ENCODE results near the gene MTCL3.

MTCL3 gene

GRCh38 chr6:127453845-127454619 is 65.1 kb downstream of the MTCL3 start:
- Histone ChIP-seq H3K4me1 (ENCODE audit: insufficient read depth, low read length) (peaks cover 7% of the 10 kb centered on the region), H3K27ac (ENCODE audit: extremely low read length, insufficient read depth, low read length) (no peak overlapping the region), H3K9ac (ENCODE audit: insufficient read depth, low read depth, low read length) (no peak overlapping the region), H3K36me3 (replicated peaks in 1 of 2; ENCODE audit: control insufficient read depth in 1 of 2, insufficient read depth in 2 of 2, low read length in 2 of 2) (no peaks in the 10 kb centered on the region), H4K20me1 (ENCODE audit: insufficient read depth, low read length) (no peaks in the 10 kb centered on the region), H3K79me2 (ENCODE audit: insufficient read depth, low read length) (no peaks in the 10 kb centered on the region), H2AFZ (ENCODE audit: low read length) (no peak overlapping the region), H3K4me3 (replicated peaks in 1 of 3; ENCODE audit: insufficient read depth in 1 of 3, low read depth in 2 of 3, low read length in 3 of 3) (no peak overlapping the region), H3K9me3 (ENCODE audit: low read length) (no peaks in the 10 kb centered on the region), H3K4me2 (ENCODE audit: low read depth, low read length) (no peak overlapping the region), H3K27me3 (ENCODE audit: control insufficient read depth in 1 of 2, insufficient read depth in 2 of 2, low read length in 2 of 2) (0 out of 5 replicates have a peak, but pooled peaks cover 0 to 4% of the 10 kb centered on the region in 2 experiments)
- WGBS (ENCODE audit: low lambda C conversion rate) = 1% methylated on average over 2 of the region's 2 CpGs
- in situ Hi-C loops (cut with HindIII; ENCODE audit: extremely low pct_ligation_motif_present, low pct_unique_long_range_greater_than_20kb) = no loop called here
- no peak for ATAC-seq
- TF ChIP-seq ZNF350 (CRISPR knock-in tag; IDR thresholded peaks at IDR 0.05; ENCODE audit: borderline replicate concordance, low read depth) (no peak), ZNF776 (CRISPR knock-in tag; IDR thresholded peaks at IDR 0.05) (no peak), TCF12 (IDR thresholded peaks at IDR 0.05) (no peak), TCF12 (CRISPR knock-in tag; IDR thresholded peaks at IDR 0.05) (no peak), E2F5 (CRISPR knock-in tag; conservative IDR thresholded peaks at IDR 0.05) (no peak), POGZ (CRISPR knock-in tag; IDR thresholded peaks at IDR 0.05) (no peak), ZKSCAN8 (CRISPR knock-in tag; IDR thresholded peaks at IDR 0.05; ENCODE audit: borderline replicate concordance) (no peak), PAX8 (CRISPR knock-in tag; IDR thresholded peaks at IDR 0.05; ENCODE audit: borderline replicate concordance) (no peak), SETDB1 (CRISPR knock-in tag; IDR thresholded peaks at IDR 0.05; ENCODE audit: borderline replicate concordance) (no peak)
- FAIRE-seq = no peak
- POLR2A ChIA-PET = no interaction called here
- intact Hi-C loops (cut with micrococcal nuclease; ENCODE audit: unreplicated experiment) = no loop called here
- CTCF ChIA-PET (ENCODE audit: low intra/inter-chr PET ratio, low total read pairs) = no interaction called here
- no peak for DNase-seq (ENCODE audit: low spot score)
- BruUV-seq (replicated peaks) = no TSS peak

Measured in HepG2 (cell line).